HL-60 (cell line): ENCODE measurements around the gene FABP1.

Source experiments
- DNase-seq, 2 experiments: peaks; one replicate each; pipeline ENCODE4 v3.0.0-alpha.2; 2010 to 2020; ENCODE audit warnings: low read depth in 1 of 2, low spot score in 1 of 2
- H3K27ac ChIP-seq: fragments of 250-450 bp; sonication (Bioruptor Pico); replicated peaks from 2 replicates; pipeline ENCODE4 v1.5.1; 2020; ENCODE audit warnings: mild to moderate bottlenecking, moderate library complexity
- H3K27me3 ChIP-seq: fragments of 250-450 bp; sonication (Bioruptor Pico); 2 replicates; pipeline ENCODE4 v1.5.1; 2021; ENCODE audit warnings: mild to moderate bottlenecking, moderate library complexity; ENCODE audit not compliant: insufficient read depth, poor library complexity, severe bottlenecking
- H3K4me3 ChIP-seq: replicated peaks from 2 replicates; pipeline ENCODE4 v1.5.1; 2011; ENCODE audit warnings: mild to moderate bottlenecking, control low read depth, low read length; ENCODE audit not compliant: insufficient read depth
- CTCF ChIP-seq: IDR thresholded peaks from one replicate; pipeline ENCODE4 v1.5.1; 2011; ENCODE audit warnings: low read length, control low read depth, inconsistent platforms; ENCODE audit not compliant: insufficient read depth
- GABPA ChIP-seq: IDR thresholded peaks from 2 replicates; pipeline ENCODE4 v1.6.1; 2012; ENCODE audit warnings: low read depth
- POLR2AphosphoS5 ChIP-seq: IDR thresholded peaks from 2 replicates; pipeline ENCODE4 v1.6.1; 2012; ENCODE audit warnings: low read depth
- REST ChIP-seq: IDR thresholded peaks from 2 replicates; pipeline ENCODE4 v1.6.1; 2012; ENCODE audit warnings: low read depth; ENCODE audit not compliant: insufficient replicate concordance
- SPI1 ChIP-seq: IDR thresholded peaks from 2 replicates; pipeline ENCODE4 v1.6.1; 2012; ENCODE audit warnings: low read depth, mild to moderate bottlenecking, borderline replicate concordance

FABP1 gene

GRCh38 chr2:88100489-88100858, 27.4 kb downstream of the FABP1 start:
- DNase-seq = no peak
- H3K27me3 ChIP-seq = no peaks in the 10 kb centered on the region
- H3K4me3 ChIP-seq = no peak overlapping the region
- H3K27ac ChIP-seq = no peak overlapping the region
- no peak for TF ChIP-seq REST
- no peak for TF ChIP-seq CTCF
- no peak for TF ChIP-seq GABPA
- TF ChIP-seq POLR2AphosphoS5 = no peak
- no peak for TF ChIP-seq SPI1

- Histone ChIP-seq H3K4me3 (no peak overlapping the region), H3K27ac (no peak overlapping the region), H3K27me3 (no peaks in the 10 kb centered on the region)
- TF ChIP-seq GABPA (no peak), POLR2AphosphoS5 (no peak), CTCF (no peak), SPI1 (no peak), REST (no peak)
- DNase-seq = peak in 1 of 2 experiments; percentile 38
Observed at GRCh38 chr2:88099798-88100488, 27.9 kb downstream of the FABP1 start.

- no peak for DNase-seq
- H3K4me3 ChIP-seq = no peak overlapping the region
- TF ChIP-seq POLR2AphosphoS5 = no peak
- TF ChIP-seq GABPA = no peak
- no peak for TF ChIP-seq REST
- TF ChIP-seq CTCF = no peak
- no peak for TF ChIP-seq SPI1
- no peak overlapping the region for H3K27ac ChIP-seq
- no peaks in the 10 kb centered on the region for H3K27me3 ChIP-seq
Observed at GRCh38 chr2:88098558-88098900, 29.3 kb downstream of the FABP1 start.
